Right forelimb (tissue), 1 donor: ENCODE results near the gene DOK6.
"Not testable (repeated sequence)": the region's sequence is repeated elsewhere in the genome, so short reads cannot be mapped to it uniquely, and the experiment has no call there.

ENCODE experiments used
- DNase-seq: peaks from one replicate; pipeline ENCODE4 v3.0.0-alpha.2; 2018

DOK6 gene

DNA sequence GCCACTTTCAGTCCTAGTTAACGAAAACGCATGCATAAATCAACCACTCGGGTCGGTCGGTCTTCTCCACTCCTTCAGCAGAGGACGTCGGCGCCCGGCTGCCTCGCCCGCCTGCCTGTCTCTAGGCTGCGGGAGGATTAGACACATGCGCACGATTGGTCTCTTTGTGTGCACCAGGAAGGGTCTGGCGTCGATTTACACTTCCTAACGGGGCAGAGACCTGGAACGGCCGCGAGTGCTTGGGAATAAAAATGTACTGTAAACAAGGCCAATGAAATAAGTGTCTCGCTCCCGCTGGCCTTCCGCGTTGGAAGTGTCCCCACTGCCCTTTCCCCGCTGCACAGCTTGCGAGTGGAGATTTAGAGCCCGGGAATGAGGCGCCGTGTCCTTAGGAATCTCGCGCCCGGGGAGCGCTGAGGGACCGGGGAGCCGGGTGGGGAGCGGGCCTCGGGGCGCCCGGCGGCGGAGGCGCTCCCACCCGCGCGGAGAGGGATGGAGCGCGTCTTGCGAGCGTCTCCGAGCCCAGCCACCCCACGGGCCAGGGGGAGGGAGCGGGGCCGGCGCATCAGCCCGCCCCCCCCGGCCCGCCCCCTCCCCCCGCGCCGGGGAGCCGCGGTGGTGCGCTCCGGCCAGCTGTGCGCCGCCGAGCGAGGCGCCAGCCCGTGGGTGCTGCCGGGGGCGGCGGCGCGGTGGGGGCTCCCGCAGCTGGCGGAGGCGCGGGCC lies at the start of gene DOK6:
Gene DOK6, plus strand, starts transcription at position 636 of the 723 bp plus-strand sequence.
- DNase-seq = peak; percentile 85

DNA sequence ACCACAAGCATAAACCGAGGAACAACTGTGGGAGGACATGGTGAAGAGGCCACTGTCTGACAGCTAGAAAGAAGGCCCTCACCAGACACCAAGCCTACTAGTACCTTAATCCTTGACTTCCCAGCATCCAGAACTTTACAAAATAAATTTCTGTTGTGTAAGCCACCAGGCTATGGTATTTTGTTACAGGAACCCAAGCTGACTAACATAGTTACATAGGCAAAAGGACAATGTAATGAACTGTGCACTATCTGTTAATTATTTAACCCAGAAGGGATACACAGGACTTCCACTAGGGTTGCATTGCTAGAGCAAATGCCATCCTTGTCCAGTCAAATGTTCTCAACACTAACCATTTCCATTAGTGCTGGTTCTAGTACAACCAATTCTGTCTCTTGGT lies 47.7 kb upstream of the DOK6 start:
- DNase-seq = no peak

DNA sequence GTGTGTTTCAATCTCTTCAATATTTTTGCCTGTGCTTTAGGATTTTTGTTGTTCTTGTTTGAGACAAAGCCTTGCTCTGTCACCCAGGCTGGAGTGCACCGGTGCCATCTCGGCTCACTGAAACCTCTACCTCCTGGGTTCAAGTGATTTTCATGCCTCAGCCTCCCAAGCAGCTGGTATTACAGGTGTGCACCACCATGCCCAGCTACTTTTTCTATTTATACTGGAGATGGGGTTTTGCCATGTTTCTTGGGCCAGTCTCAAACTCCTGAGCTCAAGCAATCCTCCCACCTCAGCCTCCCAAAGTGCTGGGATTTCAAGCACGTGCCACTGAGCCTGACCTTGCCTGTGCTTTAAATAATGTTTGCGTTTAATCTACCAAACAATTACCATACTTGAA lies 43.1 kb upstream of the DOK6 start:
- DNase-seq = no peak

DNA sequence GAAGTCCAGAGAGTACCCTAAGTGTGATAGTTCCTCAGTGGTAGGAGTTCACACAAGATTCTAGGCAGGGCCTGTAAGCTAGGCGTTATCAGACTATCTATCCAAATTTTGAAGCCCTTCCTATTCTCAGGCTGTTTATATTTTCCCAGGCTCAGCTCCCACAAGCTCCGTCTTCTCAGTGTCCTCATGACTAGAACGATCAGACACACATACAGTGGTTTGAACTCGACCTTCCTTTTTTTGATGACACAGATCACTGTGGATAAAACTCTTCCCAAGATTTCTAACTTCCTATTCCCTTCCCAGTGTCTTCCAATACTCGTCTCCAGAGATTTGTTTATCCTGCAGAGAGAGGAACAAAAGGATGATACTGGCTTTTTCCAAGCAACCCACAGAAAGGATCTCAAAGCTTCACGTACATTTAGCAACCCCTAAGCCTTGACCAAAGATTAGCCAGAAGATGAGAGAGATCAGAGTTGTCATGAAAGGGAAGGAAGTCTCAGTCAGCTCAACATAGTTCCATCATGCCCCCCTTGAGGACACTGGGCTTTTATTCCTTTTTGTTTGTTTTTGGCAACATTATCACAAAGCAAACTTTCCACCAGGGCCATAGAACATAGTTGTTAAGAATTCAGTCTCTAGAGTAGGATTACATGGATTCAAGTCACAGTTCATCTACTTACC lies 42.3 kb upstream of the DOK6 start:
- no peak for DNase-seq

DNA sequence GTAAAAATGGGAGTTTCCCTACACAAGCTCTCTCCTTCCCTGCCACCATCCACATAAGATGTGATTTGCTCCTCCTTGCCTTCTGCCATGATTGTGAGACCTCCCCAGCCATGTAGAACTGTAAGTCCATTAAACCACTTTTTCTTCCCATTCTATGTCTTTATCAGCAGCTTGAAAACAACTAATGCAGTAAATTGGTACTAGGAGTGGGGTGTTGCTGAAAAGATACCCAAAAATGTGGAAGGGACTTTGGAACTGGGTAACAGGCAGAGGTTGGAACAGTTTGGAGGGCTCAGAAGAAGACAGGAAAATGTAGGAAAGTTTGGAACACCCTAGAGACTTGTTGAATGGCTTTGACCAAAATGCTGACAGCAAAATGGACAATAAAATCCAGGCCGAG lies 40.9 kb upstream of the DOK6 start:
- DNase-seq = not testable (repeated sequence)

DNA sequence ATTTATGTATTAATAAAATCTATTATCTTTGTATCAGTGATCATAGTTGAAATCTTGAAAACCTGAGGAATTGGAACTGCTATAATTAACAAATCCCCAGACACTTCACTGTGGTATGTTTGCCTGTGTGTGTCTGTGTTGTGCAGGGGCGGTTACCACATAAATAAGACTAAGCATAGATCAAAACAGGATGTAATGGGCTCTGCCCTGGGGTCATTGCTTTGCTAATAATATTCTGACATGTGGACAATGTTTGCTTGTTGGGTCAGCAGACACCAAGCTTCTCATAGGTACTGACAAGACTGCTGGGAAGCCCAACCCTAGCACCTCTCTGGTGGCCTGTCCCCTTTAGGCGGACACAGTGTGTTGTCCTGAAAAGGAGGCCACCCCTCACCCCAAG lies 35.8 kb upstream of the DOK6 start:
- no peak for DNase-seq

DNA sequence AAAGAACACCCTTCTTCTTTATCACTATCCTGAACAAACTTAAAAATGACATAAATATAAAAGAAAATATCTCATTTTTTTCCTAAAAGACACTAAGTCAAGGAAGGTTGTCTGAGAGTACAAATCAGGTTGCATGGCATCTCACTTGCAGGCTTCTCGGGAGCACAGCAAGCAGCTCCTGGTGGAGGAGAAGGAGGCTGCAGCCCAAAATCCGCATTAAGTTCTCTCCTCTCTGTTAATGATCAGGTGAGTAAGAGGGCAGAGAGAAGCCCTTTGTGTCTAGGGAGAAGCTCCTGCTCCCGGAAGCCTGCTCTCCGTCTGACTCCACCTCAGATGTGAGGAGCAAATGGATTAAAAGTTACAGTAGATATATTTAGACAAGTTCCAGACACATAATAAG lies 35.0 kb upstream of the DOK6 start:
- DNase-seq = no peak

DNA sequence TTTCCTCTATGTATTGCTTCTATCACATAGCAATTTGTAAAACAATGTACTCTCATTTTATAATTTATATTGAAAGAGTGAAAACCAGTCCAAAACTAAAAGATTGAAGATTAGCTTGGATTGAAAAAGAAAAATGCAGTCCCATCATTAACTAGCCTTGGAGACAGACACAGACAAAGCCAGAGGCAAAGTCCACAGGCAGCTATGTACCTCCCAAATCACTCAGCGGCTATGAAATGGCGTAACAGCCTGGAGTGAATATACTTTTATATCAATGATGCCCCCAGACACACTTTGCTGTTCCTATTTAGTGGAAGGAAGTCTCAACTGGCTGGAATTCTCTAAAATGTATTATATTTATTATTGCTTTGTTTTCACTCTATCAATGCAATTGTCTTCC lies 33.6 kb upstream of the DOK6 start:
- DNase-seq = no peak

DNA sequence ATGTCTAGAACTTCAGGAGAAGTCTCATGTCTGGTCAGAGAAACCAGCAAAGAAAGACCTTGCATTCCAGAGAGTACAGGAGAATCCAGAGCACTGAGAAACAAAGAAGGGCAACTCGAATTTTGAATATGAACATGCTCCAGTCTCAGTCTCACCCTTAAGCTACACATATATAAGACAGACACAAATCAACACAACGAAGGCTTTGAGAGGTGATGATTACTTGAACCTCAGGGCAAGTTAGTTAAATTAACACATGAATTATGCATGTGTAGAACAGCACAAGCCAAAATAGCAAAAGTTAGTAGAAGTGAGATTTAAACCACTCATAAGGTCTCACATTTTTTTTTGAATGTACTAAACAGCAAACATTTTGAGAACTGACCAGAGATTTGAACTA lies 29.0 kb upstream of the DOK6 start:
- no peak for DNase-seq

DNA sequence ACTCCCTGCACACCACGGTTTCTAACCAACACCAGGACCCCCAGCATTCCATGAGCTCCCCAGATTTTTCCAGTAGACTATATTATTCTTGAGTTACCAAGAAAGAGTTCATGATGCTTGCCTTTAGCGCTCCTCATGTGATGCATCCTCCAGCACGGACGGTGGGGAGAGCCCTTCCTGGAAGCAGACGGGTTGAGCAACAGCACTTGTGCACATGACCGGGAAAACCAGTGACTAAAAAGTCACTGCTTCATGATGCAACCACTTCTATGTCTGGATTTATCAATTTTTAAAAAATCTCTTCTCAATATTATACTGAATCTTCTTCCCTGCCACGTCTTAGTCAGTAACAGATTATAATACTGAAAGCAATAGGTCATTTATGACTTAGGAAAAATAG lies 20.4 kb upstream of the DOK6 start:
- DNase-seq = no peak

DNA sequence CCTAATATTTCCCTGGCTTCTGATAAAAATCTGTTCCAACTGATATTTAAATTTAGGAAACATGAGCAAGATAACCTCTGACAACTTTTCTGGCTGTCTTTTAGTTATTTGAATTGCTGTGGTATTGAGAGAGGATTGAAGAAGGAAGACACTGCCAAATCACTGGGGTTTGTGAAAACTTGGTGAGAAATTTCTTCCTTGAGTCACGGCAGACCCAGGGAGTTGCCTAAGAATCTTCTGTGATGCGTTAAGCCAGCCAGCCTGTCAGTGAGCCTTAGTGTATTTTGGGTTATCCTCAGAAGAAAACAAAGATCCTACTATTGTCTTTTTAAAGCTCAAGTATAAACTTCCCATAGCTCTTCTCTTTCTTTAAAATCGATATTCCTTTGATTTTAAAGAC lies 17.5 kb upstream of the DOK6 start:
- DNase-seq = no peak

DNA sequence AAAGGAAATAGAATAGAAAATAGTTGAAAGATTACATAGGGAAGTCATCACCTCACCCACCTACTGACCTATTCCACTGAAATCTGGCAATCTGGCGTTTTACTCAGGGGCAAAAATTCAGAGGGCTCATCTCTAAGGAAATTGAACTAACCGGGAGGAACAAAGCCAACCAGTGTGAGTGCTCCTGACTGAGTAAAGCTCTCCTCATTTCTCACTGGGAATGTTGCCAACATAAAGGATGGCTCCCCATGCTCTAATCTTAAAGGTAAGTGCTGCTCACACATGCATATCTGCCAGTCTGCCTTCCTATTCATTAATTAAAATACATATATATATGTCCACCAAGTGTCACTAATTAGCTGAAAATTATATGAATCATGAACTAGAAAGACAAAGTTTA lies 13.5 kb upstream of the DOK6 start:
- no peak for DNase-seq

DNA sequence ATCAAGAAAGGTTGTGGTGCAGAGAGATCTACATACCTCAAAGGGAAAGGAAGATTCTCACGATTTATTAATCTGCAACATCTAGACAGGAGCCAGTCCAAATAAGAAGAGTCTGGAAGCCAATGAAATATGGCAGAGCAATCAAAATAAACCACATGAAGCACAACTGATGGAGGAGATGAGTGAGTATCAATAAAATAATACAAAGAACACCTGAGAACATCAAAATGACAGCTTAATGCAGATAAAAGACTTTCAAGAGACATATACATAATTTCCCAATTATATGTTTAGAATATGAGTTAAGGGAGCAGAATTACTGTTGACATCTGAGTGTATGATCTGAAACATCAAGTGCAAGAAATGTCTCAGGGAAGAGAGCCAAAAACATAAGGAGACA lies 12.5 kb upstream of the DOK6 start:
- DNase-seq = no peak

DNA sequence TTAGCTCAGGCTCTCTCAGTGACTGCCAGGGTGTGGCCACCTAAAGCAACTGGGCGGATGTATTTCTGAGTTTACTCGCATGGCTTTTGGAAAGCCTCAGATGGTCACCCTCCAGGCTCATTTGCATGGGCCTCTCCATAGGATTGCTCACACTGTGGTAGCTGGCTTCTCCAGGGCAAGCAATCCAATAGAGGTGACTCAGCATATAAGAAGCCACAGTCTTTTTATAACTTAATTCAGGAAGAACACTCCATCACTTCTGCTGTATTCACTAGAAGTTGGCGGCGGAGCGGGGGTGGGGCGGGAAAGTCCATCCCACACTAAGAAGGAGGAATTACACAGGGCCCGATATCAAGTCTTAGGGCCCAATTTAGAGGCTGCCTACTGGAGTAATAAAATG lies 3.6 kb upstream of the DOK6 start:
- no peak for DNase-seq

DNA sequence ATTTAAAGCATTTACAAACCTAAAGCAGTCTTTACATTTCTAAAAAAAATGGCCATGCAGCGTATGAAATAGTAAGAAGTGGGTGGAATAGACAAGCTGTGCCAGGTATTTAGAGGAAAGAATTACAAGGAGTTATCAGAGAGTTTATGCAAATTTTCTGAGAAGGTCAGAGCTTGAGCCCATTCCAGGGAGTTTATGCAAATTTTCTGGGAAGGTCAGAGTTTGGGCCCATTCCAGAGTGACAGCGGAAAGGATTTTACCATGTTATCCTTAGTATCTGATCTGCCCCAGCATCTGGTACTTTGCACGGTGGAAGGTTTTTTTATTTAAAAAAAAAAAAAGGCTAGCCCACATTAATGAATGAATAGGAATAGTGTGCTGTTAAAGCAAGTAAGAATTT lies 1.4 kb upstream of the DOK6 start:
- DNase-seq = no peak

DNA sequence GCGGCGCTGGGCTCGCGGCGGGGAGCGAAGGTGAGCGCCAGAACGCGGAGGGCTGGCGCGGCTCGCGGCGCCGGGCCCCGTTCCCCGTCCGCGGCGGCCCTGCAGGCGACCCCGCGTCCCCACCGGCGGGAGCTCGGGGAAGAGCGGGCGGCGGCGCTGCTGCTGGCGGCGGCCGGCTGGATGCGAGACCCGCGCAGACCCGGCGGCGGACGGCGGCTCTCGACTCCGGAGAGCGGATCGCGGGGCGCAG lies 213 bp downstream of the DOK6 start:
- peak; percentile 67 for DNase-seq

DNA sequence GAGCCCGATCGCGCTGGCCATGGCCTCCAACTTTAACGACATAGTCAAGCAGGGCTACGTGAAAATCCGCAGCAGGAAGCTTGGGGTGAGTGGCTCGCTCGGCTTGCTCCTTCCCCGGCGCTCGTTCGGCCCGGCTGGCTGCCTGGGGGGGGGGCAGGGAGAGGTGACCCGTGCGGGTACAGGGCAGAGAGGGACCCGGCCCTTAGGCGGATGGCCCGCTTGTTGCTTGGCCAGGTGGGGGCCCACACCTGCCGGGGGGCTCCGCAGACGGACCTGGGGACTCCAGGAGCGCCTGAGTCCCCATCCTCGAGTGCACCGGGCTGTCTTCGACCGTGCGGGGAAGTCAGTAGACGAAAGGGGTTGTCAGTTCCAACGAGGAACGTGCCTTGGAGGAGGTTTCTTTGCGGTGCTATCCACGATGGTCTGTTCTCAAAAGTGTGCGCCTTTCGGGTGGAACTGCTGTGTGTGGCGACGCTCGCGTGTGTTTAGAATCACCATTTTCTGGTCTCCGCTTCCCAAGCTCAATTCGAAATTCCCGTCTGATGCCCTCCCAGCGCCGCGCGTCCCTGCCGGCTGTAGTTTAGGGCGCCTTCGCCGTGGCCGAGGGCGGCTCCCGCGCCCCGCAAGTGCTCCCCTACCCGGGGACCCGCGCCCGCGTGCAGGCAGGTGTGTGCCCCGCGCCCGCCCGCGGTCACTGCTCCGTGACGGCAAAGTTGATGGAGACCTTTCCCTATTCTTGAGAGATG lies 711 bp downstream of the DOK6 start:
- DNase-seq = no peak

DNA sequence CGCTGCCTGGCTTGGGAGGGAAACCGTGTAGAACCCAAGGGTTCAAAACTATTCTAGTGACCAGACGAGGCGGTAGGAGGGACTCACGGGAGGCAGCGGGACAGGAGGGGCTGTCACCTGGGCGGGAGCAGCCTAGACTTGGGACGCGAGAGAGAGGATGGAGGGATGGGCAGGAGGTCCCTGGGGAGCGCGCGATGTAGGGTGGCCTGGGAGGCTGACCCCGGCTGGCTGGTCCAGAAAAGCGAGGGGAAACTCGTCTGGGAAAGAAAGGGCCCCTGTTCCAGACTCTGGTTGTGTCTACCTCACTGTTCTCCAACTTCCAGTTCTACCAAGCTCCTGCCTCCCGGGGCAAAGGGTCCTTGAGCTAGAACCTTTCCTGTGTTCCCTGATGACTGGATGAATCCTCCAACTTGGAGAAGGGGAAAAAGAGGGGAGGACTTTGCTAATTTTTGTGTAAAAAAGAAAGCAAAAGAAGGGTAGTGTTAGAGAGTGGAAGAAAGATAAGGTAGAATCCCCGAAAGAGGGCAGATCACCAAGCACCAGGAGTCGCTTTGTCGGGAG lies 1.4 kb downstream of the DOK6 start:
- DNase-seq = no peak

DNA sequence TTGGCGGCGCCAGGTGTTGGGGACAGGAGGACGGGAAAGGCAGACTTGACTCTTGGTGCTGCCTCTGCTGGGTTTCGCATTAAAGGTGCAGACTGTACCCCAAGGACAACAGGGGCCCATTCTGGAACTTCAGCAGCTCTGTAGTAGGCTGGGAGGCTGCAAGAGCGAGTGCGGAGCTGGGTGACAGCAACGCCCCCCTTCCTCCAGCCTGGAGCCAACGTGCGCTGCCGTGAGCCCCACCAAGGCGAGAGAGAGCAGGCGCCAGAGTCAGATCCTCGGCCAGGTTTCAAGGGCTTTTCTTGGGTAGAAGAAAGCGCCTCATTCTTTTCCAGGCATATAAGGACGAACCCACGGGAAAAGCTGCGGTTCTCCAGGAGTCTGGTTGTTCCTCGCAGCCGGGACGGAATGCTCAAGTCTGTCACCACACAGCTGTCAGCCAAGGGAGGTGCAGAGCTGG lies 1.9 kb downstream of the DOK6 start:
- DNase-seq = peak; percentile 49

DNA sequence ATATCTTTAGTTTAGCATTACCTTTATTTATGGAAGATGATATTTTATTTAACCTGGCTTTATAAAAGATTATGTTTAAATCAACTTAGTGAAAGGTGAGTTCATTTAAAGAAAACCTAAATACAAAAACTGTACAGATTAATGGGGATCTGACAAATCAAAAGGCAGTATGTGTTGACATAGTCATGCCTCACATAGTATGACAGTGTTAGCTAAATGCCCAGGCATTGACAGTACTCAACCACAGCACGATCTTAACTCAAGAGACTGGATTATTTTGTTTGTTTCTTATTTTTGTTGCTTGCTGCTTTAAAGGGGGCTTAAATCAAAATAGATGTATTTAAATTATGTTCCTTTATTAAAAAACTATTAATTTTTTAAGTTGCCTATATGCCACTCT lies 7.8 kb downstream of the DOK6 start:
- no peak for DNase-seq

DNA sequence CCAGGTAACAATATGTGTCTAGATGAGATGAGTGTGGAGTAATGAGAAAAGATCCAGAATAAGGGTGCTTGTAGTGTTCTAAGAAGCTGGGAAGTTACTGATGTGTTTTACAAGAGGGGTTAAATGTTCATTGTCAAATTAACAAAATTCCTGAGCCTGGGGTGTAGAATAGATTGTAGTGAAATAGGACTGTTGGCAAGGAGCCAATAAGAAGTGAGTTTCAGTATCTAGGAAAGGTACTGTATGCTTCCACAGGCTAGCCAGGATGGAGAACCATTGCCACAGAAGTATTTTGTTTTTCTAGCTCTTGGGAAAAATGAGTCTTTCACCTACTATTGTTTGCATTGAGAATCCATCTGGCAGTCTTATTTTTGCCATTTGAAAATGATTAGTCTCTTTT lies 10.5 kb downstream of the DOK6 start:
- no peak for DNase-seq

DNA sequence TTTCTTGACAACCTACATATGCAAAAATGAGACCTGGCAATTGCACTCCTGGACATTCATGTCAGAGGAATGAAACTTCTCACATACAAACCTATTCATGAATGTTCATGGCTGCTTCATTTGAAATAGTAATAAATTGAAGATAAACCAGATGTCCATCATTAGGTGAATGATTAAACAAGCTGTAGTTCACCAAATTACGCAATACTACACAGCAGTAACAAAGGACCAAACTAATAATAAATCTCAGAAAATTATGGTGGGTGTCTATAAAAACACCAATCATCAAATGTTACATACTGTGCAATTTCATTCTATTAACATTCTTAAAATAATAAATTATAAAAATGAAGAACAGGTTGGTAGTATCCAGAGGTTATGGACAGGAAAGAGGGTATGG lies 13.5 kb downstream of the DOK6 start:
- no peak for DNase-seq

DNA sequence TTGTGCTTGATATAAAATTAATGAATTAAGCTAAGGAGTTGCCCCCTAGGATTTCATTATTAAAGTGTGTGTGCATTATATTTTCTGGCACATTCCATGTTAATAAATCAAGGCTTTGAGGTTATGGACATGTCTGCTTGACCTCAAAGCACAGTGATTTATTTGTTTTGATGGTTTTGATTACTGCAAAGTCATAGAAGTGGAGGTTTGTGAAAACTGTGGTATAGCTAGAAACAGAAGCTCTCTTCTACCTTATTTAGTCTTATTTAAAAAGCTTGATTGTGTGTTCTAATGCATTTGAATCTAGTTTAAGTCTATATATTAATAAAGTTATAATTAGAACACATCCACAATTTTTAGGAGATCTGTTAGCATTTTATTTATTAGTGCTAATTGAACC lies 32.2 kb downstream of the DOK6 start:
- no peak for DNase-seq

DNA sequence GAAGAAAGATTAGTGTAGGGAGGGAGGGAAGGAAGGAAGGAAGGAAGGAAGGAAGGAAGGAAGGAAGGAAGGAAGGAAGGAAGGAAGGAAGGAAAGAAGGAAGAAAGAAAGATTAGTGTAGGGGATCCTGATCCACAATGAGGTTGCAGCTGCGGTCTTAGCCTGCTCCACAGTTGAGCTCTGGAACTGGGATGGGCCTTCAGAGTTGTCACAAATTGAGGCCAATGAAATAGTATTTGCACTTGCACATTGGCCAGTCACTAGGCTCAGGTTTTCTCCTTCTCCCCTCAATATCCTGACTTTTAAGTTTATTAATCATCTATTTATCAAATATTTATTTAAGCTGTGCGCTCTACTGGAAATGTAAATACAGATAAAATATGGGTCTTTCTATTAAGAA lies 34.3 kb downstream of the DOK6 start:
- no peak for DNase-seq
